ENCODE data around the gene GALR3. TPM values are rescaled to one million over a fixed set of nuclear protein-coding genes. Genes with fewer than 3 reads are reported as not detected.

GALR3 gene
- total and polyA plus RNA-seq, 8 donors, result not detected

DNA sequence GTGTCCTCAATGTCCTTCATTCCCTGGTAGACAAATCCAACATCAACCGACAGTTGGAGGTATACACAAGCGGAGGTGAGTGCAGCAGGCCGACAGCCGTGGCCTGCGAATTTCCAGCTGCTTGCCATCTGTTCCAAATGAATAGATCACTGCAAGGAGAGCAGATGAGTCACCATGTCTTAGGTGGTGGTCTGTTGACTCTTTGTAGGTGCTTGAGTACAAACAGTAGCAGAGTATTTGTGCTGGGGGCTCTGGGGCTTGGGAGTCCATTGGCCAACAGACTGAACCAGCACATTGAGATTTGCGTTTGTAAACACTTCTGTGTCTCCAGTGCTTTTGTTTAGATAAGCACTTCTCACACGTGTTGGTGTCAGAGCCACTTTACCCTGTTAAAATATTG, 47.1 kb downstream of the GALR3 start:
- no peak overlapping the region for H3K27ac ChIP-seq
- ATAC-seq, result no peak
- H3K27me3 ChIP-seq, result no peaks in the 10 kb centered on the region
- intact Hi-C loops (cut with DNase I), result no loop called here
- TF ChIP-seq, protein P1, sequence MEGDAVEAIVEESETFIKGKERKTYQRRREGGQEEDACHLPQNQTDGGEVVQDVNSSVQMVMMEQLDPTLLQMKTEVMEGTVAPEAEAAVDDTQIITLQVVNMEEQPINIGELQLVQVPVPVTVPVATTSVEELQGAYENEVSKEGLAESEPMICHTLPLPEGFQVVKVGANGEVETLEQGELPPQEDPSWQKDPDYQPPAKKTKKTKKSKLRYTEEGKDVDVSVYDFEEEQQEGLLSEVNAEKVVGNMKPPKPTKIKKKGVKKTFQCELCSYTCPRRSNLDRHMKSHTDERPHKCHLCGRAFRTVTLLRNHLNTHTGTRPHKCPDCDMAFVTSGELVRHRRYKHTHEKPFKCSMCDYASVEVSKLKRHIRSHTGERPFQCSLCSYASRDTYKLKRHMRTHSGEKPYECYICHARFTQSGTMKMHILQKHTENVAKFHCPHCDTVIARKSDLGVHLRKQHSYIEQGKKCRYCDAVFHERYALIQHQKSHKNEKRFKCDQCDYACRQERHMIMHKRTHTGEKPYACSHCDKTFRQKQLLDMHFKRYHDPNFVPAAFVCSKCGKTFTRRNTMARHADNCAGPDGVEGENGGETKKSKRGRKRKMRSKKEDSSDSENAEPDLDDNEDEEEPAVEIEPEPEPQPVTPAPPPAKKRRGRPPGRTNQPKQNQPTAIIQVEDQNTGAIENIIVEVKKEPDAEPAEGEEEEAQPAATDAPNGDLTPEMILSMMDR (IDR thresholded peaks at IDR 0.05), result no peak
- no peaks in the 10 kb centered on the region for H3K9me3 ChIP-seq
- H3K4me3 ChIP-seq, result no peak overlapping the region
- peaks cover 9 to 100% of the 10 kb centered on the region in 2 donors for H3K36me3 ChIP-seq
- H3K4me1 ChIP-seq, result no peaks in the 10 kb centered on the region
- no peak for DNase-seq

Small RNA genes lying within 50 kb of the gene (microRNA-seq; reads per million reads assigned to microRNA genes)
- gene MIR659, result 0.27 to 0.34 reads per million in 2 donors

Other genes with a start within 250 kb of the GALR3 start
- under 1 TPM in 1 of 2 donors, not detected in 1; 0.61 TPM for gene LGALS2, start 243.3 kb upstream of the GALR3 start, total RNA-seq
- 1 to 10 TPM; 1.2 to 2.6 (median 1.5) TPM for gene LGALS2, start 243.3 kb upstream of the GALR3 start, polyA plus RNA-seq (ENCODE audit: insufficient read length in 6 of 6)
- gene GGA1, start 214.5 kb upstream of the GALR3 start, total RNA-seq, result 10 to 100 TPM; 53.0 to 64.3 TPM
- 10 to 100 TPM; 49.6 to 71.2 (median 58.8) TPM for gene GGA1, start 214.5 kb upstream of the GALR3 start, polyA plus RNA-seq (ENCODE audit: insufficient read length in 6 of 6)
- gene SH3BP1, start 183.7 kb upstream of the GALR3 start, total RNA-seq, result 10 to 100 TPM; 14.0 to 40.7 TPM
- gene SH3BP1, start 183.7 kb upstream of the GALR3 start, polyA plus RNA-seq (ENCODE audit: insufficient read length in 6 of 6), result 10 to 100 TPM; 23.4 to 31.5 (median 27.7) TPM
- 10 to 100 TPM in 1 of 2 donors, 1 to 10 TPM in 1; 8.3 to 10.1 TPM for gene PDXP, start 164.7 kb upstream of the GALR3 start, total RNA-seq
- 10 to 100 TPM in 5 of 6 donors, 1 to 10 TPM in 1; 9.1 to 13.3 (median 11.8) TPM for gene PDXP, start 164.7 kb upstream of the GALR3 start, polyA plus RNA-seq (ENCODE audit: insufficient read length in 6 of 6)
- gene LGALS1, start 147.7 kb upstream of the GALR3 start, total RNA-seq, result 100 to 1,000 TPM; 826 to 851 TPM
- 100 to 1,000 TPM; 575 to 923 (median 640) TPM for gene LGALS1, start 147.7 kb upstream of the GALR3 start, polyA plus RNA-seq (ENCODE audit: insufficient read length in 6 of 6)
- 10 to 100 TPM; 16.2 to 26.3 TPM for gene NOL12, start 137.0 kb upstream of the GALR3 start, total RNA-seq
- gene NOL12, start 137.0 kb upstream of the GALR3 start, polyA plus RNA-seq (ENCODE audit: insufficient read length in 6 of 6), result 10 to 100 TPM; 17.1 to 23.7 (median 20.3) TPM
- 10 to 100 TPM; 70.9 to 84.9 TPM for gene TRIOBP, start 126.3 kb upstream of the GALR3 start, total RNA-seq
- gene TRIOBP, start 126.3 kb upstream of the GALR3 start, polyA plus RNA-seq (ENCODE audit: insufficient read length in 6 of 6), result 10 to 100 TPM; 57.4 to 80.8 (median 67.0) TPM
- 10 to 100 TPM; 12.6 to 16.7 TPM for gene GCAT, start 15.4 kb upstream of the GALR3 start, total RNA-seq
- gene GCAT, start 15.4 kb upstream of the GALR3 start, polyA plus RNA-seq (ENCODE audit: insufficient read length in 6 of 6), result 10 to 100 TPM in 1 of 6 donors, 1 to 10 TPM in 5; 8.1 to 10.9 (median 8.9) TPM
- 10 to 100 TPM; 15.2 to 21.9 TPM for gene ANKRD54, start 21.0 kb downstream of the GALR3 start, total RNA-seq
- 10 to 100 TPM; 16.8 to 23.5 (median 19.2) TPM for gene ANKRD54, start 21.0 kb downstream of the GALR3 start, polyA plus RNA-seq (ENCODE audit: insufficient read length in 6 of 6)
- gene EIF3L, start 26.0 kb downstream of the GALR3 start, total RNA-seq, result 100 to 1,000 TPM; 310 to 378 TPM
- gene EIF3L, start 26.0 kb downstream of the GALR3 start, polyA plus RNA-seq (ENCODE audit: insufficient read length in 6 of 6), result 1,000 to 10,000 TPM; 1,019 to 1,258 (median 1,177) TPM
- gene MICALL1, start 82.9 kb downstream of the GALR3 start, total RNA-seq, result 10 to 100 TPM; 35.8 to 36.8 TPM
- gene MICALL1, start 82.9 kb downstream of the GALR3 start, polyA plus RNA-seq (ENCODE audit: insufficient read length in 6 of 6), result 10 to 100 TPM; 15.0 to 32.4 (median 22.3) TPM
- gene C22orf23, start 130.2 kb downstream of the GALR3 start, total RNA-seq, result under 1 TPM; 0.26 to 0.65 TPM
- gene C22orf23, start 130.2 kb downstream of the GALR3 start, polyA plus RNA-seq (ENCODE audit: insufficient read length in 6 of 6), result 1 to 10 TPM; 3.6 to 7.2 (median 4.6) TPM
- 10 to 100 TPM; 58.3 to 64.9 TPM for gene POLR2F, start 130.3 kb downstream of the GALR3 start, total RNA-seq
- gene POLR2F, start 130.3 kb downstream of the GALR3 start, polyA plus RNA-seq (ENCODE audit: insufficient read length in 6 of 6), result 10 to 100 TPM; 49.2 to 66.0 (median 60.2) TPM
- gene SOX10, start 161.2 kb downstream of the GALR3 start, total RNA-seq, result not detected
- 1 to 10 TPM in 1 of 6 donors, under 1 TPM in 5; 0.41 to 1.0 (median 0.83) TPM for gene SOX10, start 161.2 kb downstream of the GALR3 start, polyA plus RNA-seq (ENCODE audit: insufficient read length in 6 of 6)
- gene PICK1, start 234.0 kb downstream of the GALR3 start, total RNA-seq, result 10 to 100 TPM; 30.9 to 39.5 TPM
- gene PICK1, start 234.0 kb downstream of the GALR3 start, polyA plus RNA-seq (ENCODE audit: insufficient read length in 6 of 6), result 10 to 100 TPM; 22.8 to 33.1 (median 27.8) TPM